ENCODE data around the gene INHA.
A peak's percentile ranks its signal among the peaks of the same experiment; 100 is the strongest.

The INHA gene

DNA sequence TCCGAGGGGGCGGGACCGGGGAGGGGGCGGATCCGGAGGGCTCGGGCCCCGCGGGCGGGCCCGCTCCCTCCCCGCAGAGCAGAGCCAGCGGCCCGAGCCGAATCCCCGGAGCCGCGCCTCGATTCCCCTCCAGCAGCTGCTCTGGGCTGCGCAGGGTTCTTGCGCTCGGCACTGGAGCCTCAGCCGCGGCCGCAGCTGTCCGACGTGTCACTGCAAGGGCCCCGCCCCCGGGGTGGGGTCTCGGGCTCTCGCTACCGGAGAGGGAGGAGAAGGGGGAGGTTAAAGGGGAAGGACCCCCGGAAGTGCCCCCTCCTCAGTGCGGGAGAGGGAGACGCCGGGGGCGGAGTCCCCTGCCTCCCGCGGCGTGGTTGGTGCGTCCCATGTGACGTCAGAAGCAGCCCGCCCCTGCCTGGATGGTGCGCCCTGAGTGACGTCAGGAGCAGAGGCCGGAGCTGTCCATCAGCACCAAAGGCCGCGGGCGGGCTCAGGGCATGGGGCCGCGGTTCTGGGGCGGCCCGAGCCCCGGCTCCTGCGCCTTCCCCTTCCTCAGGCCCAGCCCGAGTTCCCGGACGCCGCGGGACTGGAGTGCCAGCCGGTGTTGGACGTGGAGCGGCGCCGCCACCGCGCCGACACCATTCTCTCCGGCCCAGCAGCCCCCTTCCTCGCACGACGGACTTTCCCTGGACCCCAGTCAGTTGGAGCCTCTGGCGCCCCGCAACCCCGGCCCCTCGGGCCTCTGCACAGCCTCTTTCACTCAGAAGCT is 28.3 kb upstream of the INHA start, which contains the start of the genes CHPF and TMEM198:
CHPF (minus strand) TSS at position 214 of the 763 bp plus-strand sequence. CDS start 271 bp downstream, outside the sequence.
TMEM198 (plus strand) TSS at position 433 of the 763 bp plus-strand sequence. CDS start 700 bp downstream, outside the sequence.
- Histone ChIP-seq H3K36me3 (no peaks in the 10 kb centered on the region), H3K4me3 (ENCODE audit: low read depth in 1 of 2, low read length in 1 of 2) (peak within 1 kb of the TSS; percentile 66 to 79), H3K4me1 (ENCODE audit: control insufficient read depth in 1 of 2, insufficient read depth in 1 of 2, low read depth in 1 of 2, low read length in 1 of 2) (peaks cover 15 to 23% of the 10 kb centered on the region in 2 experiments), H3K9me3 (no peaks in the 10 kb centered on the region), H3K27ac (peak within 1 kb of the TSS; percentile 35), H3K27me3 (peaks cover 90% of the 10 kb centered on the region)
- TF ChIP-seq, protein P1, sequence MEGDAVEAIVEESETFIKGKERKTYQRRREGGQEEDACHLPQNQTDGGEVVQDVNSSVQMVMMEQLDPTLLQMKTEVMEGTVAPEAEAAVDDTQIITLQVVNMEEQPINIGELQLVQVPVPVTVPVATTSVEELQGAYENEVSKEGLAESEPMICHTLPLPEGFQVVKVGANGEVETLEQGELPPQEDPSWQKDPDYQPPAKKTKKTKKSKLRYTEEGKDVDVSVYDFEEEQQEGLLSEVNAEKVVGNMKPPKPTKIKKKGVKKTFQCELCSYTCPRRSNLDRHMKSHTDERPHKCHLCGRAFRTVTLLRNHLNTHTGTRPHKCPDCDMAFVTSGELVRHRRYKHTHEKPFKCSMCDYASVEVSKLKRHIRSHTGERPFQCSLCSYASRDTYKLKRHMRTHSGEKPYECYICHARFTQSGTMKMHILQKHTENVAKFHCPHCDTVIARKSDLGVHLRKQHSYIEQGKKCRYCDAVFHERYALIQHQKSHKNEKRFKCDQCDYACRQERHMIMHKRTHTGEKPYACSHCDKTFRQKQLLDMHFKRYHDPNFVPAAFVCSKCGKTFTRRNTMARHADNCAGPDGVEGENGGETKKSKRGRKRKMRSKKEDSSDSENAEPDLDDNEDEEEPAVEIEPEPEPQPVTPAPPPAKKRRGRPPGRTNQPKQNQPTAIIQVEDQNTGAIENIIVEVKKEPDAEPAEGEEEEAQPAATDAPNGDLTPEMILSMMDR (IDR thresholded peaks at IDR 0.05) = no peak

DNA sequence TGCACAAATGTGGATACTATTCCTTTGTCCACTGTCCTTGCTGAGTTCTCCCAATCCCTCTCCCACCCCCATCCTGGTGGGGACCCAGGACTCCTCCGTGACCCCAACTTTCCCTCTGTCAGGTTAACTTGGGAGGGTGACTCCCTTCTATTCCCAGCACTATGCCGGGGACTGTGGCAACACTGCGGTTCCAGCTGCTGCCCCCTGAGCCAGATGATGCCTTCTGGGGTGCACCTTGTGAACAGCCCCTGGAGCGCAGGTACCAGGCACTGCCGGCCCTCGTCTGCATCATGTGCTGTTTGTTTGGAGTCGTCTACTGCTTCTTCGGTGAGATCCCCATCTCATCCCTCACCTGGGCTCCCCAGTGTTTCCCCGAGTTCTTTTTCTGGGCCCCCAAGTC is 27.5 kb upstream of the INHA start:
- Histone ChIP-seq H3K36me3 (no peaks in the 10 kb centered on the region), H3K4me3 (ENCODE audit: low read depth in 1 of 2, low read length in 1 of 2) (no peak overlapping the region), H3K4me1 (ENCODE audit: control insufficient read depth in 1 of 2, insufficient read depth in 1 of 2, low read depth in 1 of 2, low read length in 1 of 2) (peaks cover 15 to 23% of the 10 kb centered on the region in 2 experiments)

DNA sequence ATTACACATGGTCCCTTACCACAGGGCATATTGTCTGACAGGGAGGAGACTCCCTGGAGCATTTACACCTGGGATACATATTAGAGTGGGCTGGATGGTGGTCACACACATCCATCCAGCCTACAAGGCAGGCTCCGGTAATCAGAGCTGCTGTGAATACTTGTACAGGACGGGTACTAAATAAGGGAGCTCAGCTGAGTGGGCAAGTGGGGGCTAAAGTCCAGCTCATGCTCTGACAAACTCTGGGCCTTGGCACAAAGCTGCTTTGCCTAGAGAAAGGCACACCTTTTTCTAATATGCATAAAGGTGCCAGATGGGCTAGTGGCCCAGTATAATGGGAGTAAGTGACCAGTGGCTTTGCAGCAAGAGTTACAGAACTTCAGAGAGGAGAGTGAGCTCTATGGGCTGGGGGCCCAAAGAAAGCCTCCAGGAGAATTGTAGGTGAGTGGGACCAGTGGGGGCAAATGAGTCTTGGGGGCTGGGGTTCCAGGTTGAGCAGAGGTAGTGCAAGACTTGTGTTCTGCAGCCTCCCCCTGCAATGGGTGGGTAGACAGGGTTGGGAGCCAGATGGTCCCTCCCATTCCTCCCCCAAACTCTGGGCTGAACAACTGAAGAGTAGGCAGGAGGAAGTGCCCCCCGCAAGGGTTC is 26.7 kb upstream of the INHA start:
- Histone ChIP-seq H3K4me1 (ENCODE audit: control insufficient read depth in 1 of 2, insufficient read depth in 1 of 2, low read depth in 1 of 2, low read length in 1 of 2) (peaks cover 15 to 23% of the 10 kb centered on the region in 2 experiments), H3K4me3 (ENCODE audit: low read depth in 1 of 2, low read length in 1 of 2) (no peak overlapping the region), H3K36me3 (no peaks in the 10 kb centered on the region), H3K9me3 (no peaks in the 10 kb centered on the region), H3K27ac (no peak overlapping the region), H3K27me3 (peaks cover 100% of the 10 kb centered on the region)
- TF ChIP-seq, protein P1 (IDR thresholded peaks at IDR 0.05) = no peak

More for the DNA sequence above, 27.5 kb upstream of the INHA start:
- Histone ChIP-seq H3K27me3 (peaks cover 98% of the 10 kb centered on the region), H3K27ac (no peak overlapping the region), H3K9me3 (no peaks in the 10 kb centered on the region)
- TF ChIP-seq, protein P1 (IDR thresholded peaks at IDR 0.05) = no peak

DNA sequence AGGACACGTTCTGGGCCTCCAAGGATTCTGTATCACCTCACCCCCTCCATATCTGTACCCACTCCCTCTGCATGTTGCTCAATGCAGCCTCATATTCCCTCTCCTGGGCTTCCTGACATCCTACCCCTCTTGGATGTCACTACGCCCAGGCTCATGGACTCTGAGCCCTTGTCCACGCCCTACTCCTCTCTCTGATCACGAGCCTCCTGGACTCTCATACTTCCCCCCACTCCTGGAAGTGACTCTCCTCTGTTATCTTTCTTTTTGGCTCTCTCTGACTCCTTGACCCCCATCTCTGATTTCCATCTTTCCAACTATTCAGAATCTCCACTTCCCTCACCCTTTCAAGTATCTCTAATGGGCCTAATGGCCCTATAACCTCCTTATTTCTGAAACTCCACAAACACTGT is 26.2 kb upstream of the INHA start:
- no peaks in the 10 kb centered on the region for H3K36me3 ChIP-seq
- no peak overlapping the region for H3K27ac ChIP-seq
- H3K4me3 ChIP-seq (ENCODE audit: low read depth in 1 of 2, low read length in 1 of 2) = no peak overlapping the region
- no peaks in the 10 kb centered on the region for H3K9me3 ChIP-seq
- H3K4me1 ChIP-seq (ENCODE audit: control insufficient read depth in 1 of 2, insufficient read depth in 1 of 2, low read depth in 1 of 2, low read length in 1 of 2) = peaks cover 15 to 23% of the 10 kb centered on the region in 2 experiments
- H3K27me3 ChIP-seq = peaks cover 100% of the 10 kb centered on the region
- TF ChIP-seq, protein P1 (IDR thresholded peaks at IDR 0.05) = no peak

DNA sequence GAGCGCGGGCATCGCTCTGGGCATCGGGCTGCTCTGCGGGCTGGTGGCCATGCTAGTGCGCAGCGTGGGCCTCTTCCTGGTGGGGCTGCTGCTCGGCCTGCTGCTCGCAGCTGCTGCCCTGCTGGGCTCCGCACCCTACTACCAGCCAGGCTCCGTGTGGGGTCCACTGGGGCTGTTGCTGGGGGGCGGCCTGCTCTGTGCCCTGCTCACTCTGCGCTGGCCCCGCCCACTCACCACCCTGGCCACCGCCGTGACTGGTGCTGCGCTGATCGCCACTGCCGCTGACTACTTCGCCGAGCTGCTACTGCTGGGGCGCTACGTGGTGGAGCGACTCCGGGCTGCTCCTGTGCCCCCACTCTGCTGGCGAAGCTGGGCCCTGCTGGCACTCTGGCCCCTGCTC is 24.5 kb upstream of the INHA start:
- Histone ChIP-seq H3K4me1 (ENCODE audit: control insufficient read depth in 1 of 2, insufficient read depth in 1 of 2, low read depth in 1 of 2, low read length in 1 of 2) (peaks cover 20 to 28% of the 10 kb centered on the region in 2 experiments), H3K27ac (no peak overlapping the region), H3K27me3 (peaks cover 100% of the 10 kb centered on the region), H3K36me3 (no peaks in the 10 kb centered on the region), H3K4me3 (ENCODE audit: low read depth in 1 of 2, low read length in 1 of 2) (no peak overlapping the region), H3K9me3 (no peaks in the 10 kb centered on the region)
- TF ChIP-seq, protein P1 (IDR thresholded peaks at IDR 0.05) = no peak
